H1 (cell line): ENCODE data around the gene AP2B1. TPM values are rescaled to one million over a fixed set of nuclear protein-coding genes. Genes with fewer than 3 reads are reported as not detected.

Source experiments
- SIN3A ChIP-seq, 2 experiments: IDR thresholded peaks in 1 of 2; conservative IDR thresholded peaks in 1 of 2; 2 replicates each; pipeline ENCODE4 v1.6.1; 2011 to 2012; ENCODE audit warnings: low read length in 2 of 2, improper control_type of control experiment in 1 of 2, low read depth in 1 of 2, mild to moderate bottlenecking in 1 of 2
- polyA plus RNA-seq, 7 experiments: library from polyadenylated mRNA; depleted of rRNA in 3 of 7; stranded (reverse) in 5 of 7; unstranded in 2 of 7; fragments of >200 nt in 5 of 7; fragments of 200-250 nt in 2 of 7; gene quantifications; 1 replicate in 5 of 7; 2 replicates in 1 of 7; 4 replicates in 1 of 7; pipeline versions ENCODE4 v1.2.1 to v1.2.3, GENCODE V29; 2011 to 2013; ENCODE audit warnings: missing spikeins in 2 of 7, mixed read lengths in 2 of 7
- total RNA-seq: library from RNA; stranded (reverse); fragmentation: NEBNext Ultra II Directional; extraction: Animal tissue kit (Norgen Biotek cat#: 25700); gene quantifications from 2 replicates; pipeline ENCODE4 v1.2.1, GENCODE V29; 2021

AP2B1 gene
- total and polyA plus RNA-seq, 2 of the 8 experiments (the other 6 are each of a cell fraction or from before 2014, with no cell fraction given), result 95.5 to 199 TPM

GRCh38 chr17:35713069-35713728 lies 126.1 kb downstream of the AP2B1 start (continued):
- no peak for TF ChIP-seq SIN3A (conservative IDR thresholded peaks at IDR 0.05 in 1 of 2, IDR thresholded peaks at IDR 0.05 in 1 of 2; ENCODE audit: low read depth in 1 of 2, low read length in 2 of 2)
